ENCODE results near the gene SLC39A3.

- no peak for TF ChIP-seq POLR2A (IDR thresholded peaks at IDR 0.05)
- no peak for TF ChIP-seq CTCF (IDR thresholded peaks at IDR 0.05)
These were observed 21.5 kb upstream of the SLC39A3 start for GRCh38 chr19:2761309-2761677.
